HepG2 (cell line): ENCODE data around the gene MCM10. TPM values are rescaled to one million over a fixed set of nuclear protein-coding genes. Genes with fewer than 3 reads are reported as not detected.

Source experiments
- ATAC-seq: fragments of 200-7000 bp; cut with Tn5 transposase; 3 replicates; pipeline ENCODE4 v1.9.1; 2020; ENCODE audit warnings: mild to moderate bottlenecking, moderate library complexity
- BruUV-seq: library from RNA; stranded (reverse); fragments of 400-500 nt; replicated peaks from 2 replicates; lab custom pipeline; 2021; lab: Mats Ljungman, UMichigan
- CTCF ChIA-PET: fragments of 300-600 bp; formaldehyde crosslinking; extraction: SDS; loops from one replicate; lab custom pipeline; 2021; ENCODE audit warnings: low total read pairs, inconsistent platforms, low intra/inter-chr PET ratio; lab: Yijun Ruan, JAX
- POLR2A ChIA-PET: fragments of 350-600 bp; sonication (Branson Sonifier 250); formaldehyde crosslinking; loops from one replicate; lab custom pipeline; 2020; ENCODE audit warnings: antibody characterized with exemption, inconsistent platforms; lab: Yijun Ruan, JAX
- DNase-seq: peaks from one replicate; pipeline ENCODE4 v3.0.0-alpha.2; 2015; ENCODE audit warnings: low spot score
- FAIRE-seq: peaks from 3 replicates; lab custom pipeline; 2011; peaks lifted over from hg19 to GRCh38; lab: Jason Lieb, UNC
- H2AFZ ChIP-seq: one replicate; pipeline ENCODE4 v1.6.1; 2011; ENCODE audit warnings: low read length, inconsistent platforms
- H3K27ac ChIP-seq: fragments of 300-600 bp; 3 replicates; pipeline ENCODE4 v1.8.0; 2011; ENCODE audit warnings: mixed run types, mild to moderate bottlenecking, mixed read lengths, low read length, inconsistent platforms; ENCODE audit not compliant: insufficient read depth; ENCODE audit errors: extremely low read length
- H3K27me3 ChIP-seq, 2 experiments: fragments of 200-600 bp in 1 of 2; 2 replicates in 1 of 2; 3 replicates in 1 of 2; pipeline versions ENCODE4 v1.6.0 to v1.8.0; 2011; ENCODE audit warnings: low read length in 2 of 2, mild to moderate bottlenecking in 2 of 2, moderate library complexity in 2 of 2, inconsistent platforms in 1 of 2; ENCODE audit not compliant: insufficient read depth in 2 of 2, control insufficient read depth in 1 of 2
- H3K36me3 ChIP-seq, 2 experiments: fragments of 200-600 bp in 1 of 2; replicated peaks in 1 of 2; 2 replicates in 1 of 2; 3 replicates in 1 of 2; pipeline versions ENCODE4 v1.5.1 to v1.8.0; 2011; ENCODE audit warnings: low read length in 2 of 2, inconsistent platforms in 1 of 2; ENCODE audit not compliant: insufficient read depth in 2 of 2, control insufficient read depth in 1 of 2
- H3K4me1 ChIP-seq: 2 replicates; pipeline ENCODE4 v1.5.1; 2012; ENCODE audit warnings: low read length, inconsistent platforms; ENCODE audit not compliant: insufficient read depth
- H3K4me2 ChIP-seq: 2 replicates; pipeline ENCODE4 v1.6.0; 2011; ENCODE audit warnings: low read depth, low read length, inconsistent platforms
- H3K4me3 ChIP-seq, 3 experiments: fragments of 200-600 bp in 1 of 3; sonication (generic), shearing (Covaris generic) in 1 of 3; replicated peaks in 1 of 3; 2 replicates each; pipeline ENCODE4 v1.5.1; 2011 to 2016; ENCODE audit warnings: low read length in 3 of 3, inconsistent platforms in 2 of 3, low read depth in 2 of 3, mild to moderate bottlenecking in 2 of 3, control low read depth in 1 of 3, mixed read lengths in 1 of 3; ENCODE audit not compliant: insufficient read depth in 1 of 3
- H3K79me2 ChIP-seq: one replicate; pipeline ENCODE4 v1.6.1; 2011; ENCODE audit warnings: low read length, inconsistent platforms; ENCODE audit not compliant: insufficient read depth
- H3K9ac ChIP-seq: 2 replicates; pipeline ENCODE4 v1.6.0; 2011; ENCODE audit warnings: mild to moderate bottlenecking, low read depth, low read length, inconsistent platforms; ENCODE audit not compliant: insufficient read depth
- H3K9me3 ChIP-seq: 2 replicates; pipeline ENCODE4 v1.5.1; 2012; ENCODE audit warnings: mild to moderate bottlenecking, low read length
- H4K20me1 ChIP-seq: 2 replicates; pipeline ENCODE4 v1.6.0; 2011; ENCODE audit warnings: inconsistent platforms, mild to moderate bottlenecking, low read length, moderate library complexity; ENCODE audit not compliant: insufficient read depth
- ATF7-NPFF ChIP-seq: sonication (generic); formaldehyde crosslinking; IDR thresholded peaks from 2 replicates; pipeline ENCODE4 v1.8.1; 2023; ENCODE audit warnings: mild to moderate bottlenecking, low read depth, missing genetic modification reagents, moderate library complexity
- CCAR2 ChIP-seq: fragments of 200-400 bp; formaldehyde crosslinking; optimal IDR thresholded peaks from 2 replicates; pipeline ENCODE3; 2018; ENCODE audit warnings: low read depth, mild to moderate bottlenecking, low read length, moderate library complexity
- FIP1L1 ChIP-seq: fragments of 200-400 bp; formaldehyde crosslinking; IDR thresholded peaks from 2 replicates; pipeline ENCODE4 v1.6.1; 2018; ENCODE audit warnings: low read depth, mild to moderate bottlenecking, low read length, moderate library complexity, borderline replicate concordance; ENCODE audit not compliant: insufficient read depth
- FOSL2 ChIP-seq: sonication (generic); formaldehyde crosslinking; IDR thresholded peaks from 2 replicates; pipeline ENCODE4 v1.4.0; 2020; ENCODE audit warnings: missing genetic modification reagents
- GATAD1 ChIP-seq: IDR thresholded peaks from 2 replicates; pipeline ENCODE4 v1.6.1; 2016; ENCODE audit warnings: missing genetic modification reagents, missing compliant biosample characterization
- GMEB1 ChIP-seq: sonication (generic); formaldehyde crosslinking; IDR thresholded peaks from 2 replicates; pipeline ENCODE4 v1.5.1; 2020; ENCODE audit warnings: missing genetic modification reagents, mild to moderate bottlenecking, borderline replicate concordance
- IRF1 ChIP-seq: sonication (generic); formaldehyde crosslinking; IDR thresholded peaks from 2 replicates; pipeline ENCODE4 v1.4.0; 2020; ENCODE audit warnings: low read depth, mild to moderate bottlenecking, missing genetic modification reagents
- POLR2AphosphoS5 ChIP-seq: IDR thresholded peaks from 2 replicates; pipeline ENCODE4 v1.6.1; 2012; ENCODE audit warnings: low read depth, low read length
- SNAI1 ChIP-seq: sonication (generic); formaldehyde crosslinking; IDR thresholded peaks from 2 replicates; pipeline ENCODE4 v1.5.0; 2020; ENCODE audit warnings: mild to moderate bottlenecking, missing genetic modification reagents, borderline replicate concordance
- SRF ChIP-seq: IDR thresholded peaks from 2 replicates; pipeline ENCODE4 v1.6.1; 2011; ENCODE audit warnings: mild to moderate bottlenecking, low read depth, low read length, moderate library complexity
- SSRP1 ChIP-seq: IDR thresholded peaks from 2 replicates; pipeline ENCODE4 v1.6.1; 2016; ENCODE audit warnings: control low read depth
- ZBTB38 ChIP-seq: sonication (generic); formaldehyde crosslinking; IDR thresholded peaks from 2 replicates; pipeline ENCODE4 v1.5.1; 2020; ENCODE audit warnings: mild to moderate bottlenecking, missing genetic modification reagents
- ZFP82 ChIP-seq: sonication (generic); formaldehyde crosslinking; IDR thresholded peaks from 2 replicates; pipeline ENCODE4 v1.5.1; 2020; ENCODE audit warnings: mild to moderate bottlenecking, missing genetic modification reagents, borderline replicate concordance
- ZMAT5 ChIP-seq: sonication (generic); formaldehyde crosslinking; IDR thresholded peaks from 2 replicates; pipeline ENCODE4 v1.5.0; 2020; ENCODE audit warnings: mild to moderate bottlenecking, low read depth, missing genetic modification reagents, borderline replicate concordance
- ZMYM2 ChIP-seq: sonication (generic); formaldehyde crosslinking; IDR thresholded peaks from 2 replicates; pipeline ENCODE4 v1.8.0; 2022; ENCODE audit warnings: mild to moderate bottlenecking, missing genetic modification reagents
- ZNF33A ChIP-seq: sonication (generic); formaldehyde crosslinking; IDR thresholded peaks from 2 replicates; pipeline ENCODE4 v1.5.1; 2020; ENCODE audit warnings: missing genetic modification reagents, mild to moderate bottlenecking, moderate library complexity, borderline replicate concordance
- ZNF570 ChIP-seq: sonication (generic); formaldehyde crosslinking; IDR thresholded peaks from 2 replicates; pipeline ENCODE4 v1.4.0; 2020; ENCODE audit warnings: mild to moderate bottlenecking, missing genetic modification reagents, borderline replicate concordance
- ZNF574 ChIP-seq: sonication (generic); formaldehyde crosslinking; IDR thresholded peaks from 2 replicates; pipeline ENCODE4 v1.4.0; 2020; ENCODE audit warnings: missing genetic modification reagents
- ZNF772 ChIP-seq: sonication (generic); formaldehyde crosslinking; IDR thresholded peaks from 2 replicates; pipeline ENCODE4 v1.5.0; 2020; ENCODE audit warnings: mild to moderate bottlenecking, missing genetic modification reagents
- WGBS: methylation state at CpG from one replicate; pipeline ENCODE4 v1.1.6; 2017; ENCODE audit warnings: low lambda C conversion rate; 5-methylcytosine and 5-hydroxymethylcytosine counted together
- in situ Hi-C: cut with HindIII; loops from 2 replicates; pipeline ENCODE4 v1.10.0; 2017; ENCODE audit warnings: low pct_unique_long_range_greater_than_20kb; ENCODE audit not compliant: extremely low pct_ligation_motif_present
- intact Hi-C: fragments of 100-400 bp; cut with micrococcal nuclease; formaldehyde crosslinking; loops from one replicate; pipeline ENCODE4 v1.10.0; 2022; ENCODE audit not compliant: unreplicated experiment
- polyA plus RNA-seq, 8 experiments: library from polyadenylated mRNA; depleted of rRNA in 3 of 8; stranded (reverse) in 7 of 8; unstranded in 1 of 8; fragments of >200 nt; fragmentation: Illumina TruSeq in 4 of 8; extraction: Trizol in 4 of 8; gene quantifications; 2 replicates each; pipeline versions ENCODE4 v1.2.1 to v1.2.3, GENCODE V29; 2011 to 2016; ENCODE audit warnings: low read depth in 4 of 8, missing spikeins in 1 of 8, mixed read lengths in 1 of 8; ENCODE audit not compliant: insufficient read depth in 1 of 8
- total RNA-seq, 5 experiments: library from RNA; depleted of rRNA; stranded (reverse); fragments of >200 nt; fragmentation: Illumina TruSeq; extraction: Trizol; gene quantifications; 2 replicates each; pipeline ENCODE4 v1.2.3, GENCODE V29; 2016; ENCODE audit warnings: low read depth in 1 of 5

The MCM10 gene
- total and polyA plus RNA-seq, 2 of the 13 experiments (the other 11 are each of a cell fraction or from before 2014, with no cell fraction given): 2.8 to 31.3 TPM

- TF ChIP-seq ZNF33A (CRISPR knock-in tag) (no peak), IRF1 (CRISPR knock-in tag) (no peak)
These were observed 21.1 kb downstream of the MCM10 start (continued) for GRCh38 chr10:13182424-13182823.

GRCh38 chr10:13183625-13184024, 22.3 kb downstream of the MCM10 start:
- POLR2A ChIA-PET: no interaction called here
- H3K4me3 ChIP-seq: no peak overlapping the region
- no peak overlapping the region for H3K27ac ChIP-seq
- no TSS peak for BruUV-seq
- CTCF ChIA-PET: no interaction called here
- H3K9ac ChIP-seq: no peak overlapping the region
- WGBS: 97% methylated on average over 5 of the region's 5 CpGs
- FAIRE-seq (no peak), ATAC-seq (no peak), DNase-seq (no peak)
- H3K4me1 ChIP-seq: no peaks in the 10 kb centered on the region
- H2AFZ ChIP-seq: no peak overlapping the region
- H3K36me3 ChIP-seq: peaks cover 6 to 66% of the 10 kb centered on the region in 2 experiments
- H4K20me1 ChIP-seq: no peaks in the 10 kb centered on the region
- in situ Hi-C loops: no loop called here
- no peaks in the 10 kb centered on the region for H3K79me2 ChIP-seq
- H3K4me2 ChIP-seq: no peak overlapping the region
- H3K9me3 ChIP-seq: no peaks in the 10 kb centered on the region
- intact Hi-C loops: no loop called here
- no peaks in the 10 kb centered on the region for H3K27me3 ChIP-seq
- TF ChIP-seq FIP1L1 (no peak), ZFP82 (CRISPR knock-in tag) (no peak), ATF7-NPFF (CRISPR knock-in tag) (no peak), GMEB1 (CRISPR knock-in tag) (no peak), ZMYM2 (CRISPR knock-in tag) (no peak), FOSL2 (no peak), ZNF570 (CRISPR knock-in tag) (no peak), SRF (no peak), ZNF772 (CRISPR knock-in tag) (no peak), GATAD1 (CRISPR knock-in tag) (no peak), SNAI1 (CRISPR knock-in tag) (no peak), POLR2AphosphoS5 (no peak), CCAR2 (no peak), ZMAT5 (no peak), ZNF574 (no peak), ZBTB38 (CRISPR knock-in tag) (no peak), SSRP1 (CRISPR knock-in tag) (no peak)
